HG02588 (cell line): Measurements from ENCODE around the gene ADARB2.

Source experiments
- ATAC-seq: cut with Tn5 transposase; IDR thresholded peaks from one replicate; pipeline ENCODE4 v1.9.1; 2021; ENCODE audit warnings: mild to moderate bottlenecking, moderate library complexity; ENCODE audit not compliant: unreplicated experiment

ADARB2 gene

GRCh38 chr10:1203704-1204103, 533.6 kb downstream of the ADARB2 start:
- ATAC-seq: no peak

GRCh38 chr10:1203216-1203615, 534.1 kb downstream of the ADARB2 start:
- ATAC-seq: no peak

GRCh38 chr10:1202343-1202742, 535.0 kb downstream of the ADARB2 start:
- no peak for ATAC-seq

GRCh38 chr10:1200866-1201807, 536.2 kb downstream of the ADARB2 start:
- ATAC-seq: no peak

- ATAC-seq: no peak
These were observed 537.2 kb downstream of the ADARB2 start for GRCh38 chr10:1199897-1200721.

- no peak for ATAC-seq
These were observed 538.0 kb downstream of the ADARB2 start for GRCh38 chr10:1199345-1199673.

- ATAC-seq: no peak
These were observed 538.6 kb downstream of the ADARB2 start for GRCh38 chr10:1198453-1199344.

- ATAC-seq: no peak
These were observed 539.9 kb downstream of the ADARB2 start for GRCh38 chr10:1197384-1197783.

- ATAC-seq: no peak
These were observed 540.7 kb downstream of the ADARB2 start for GRCh38 chr10:1196656-1197055.

GRCh38 chr10:1195828-1196227, 541.5 kb downstream of the ADARB2 start:
- no peak for ATAC-seq

GRCh38 chr10:1194161-1194560, 543.2 kb downstream of the ADARB2 start:
- no peak for ATAC-seq

- ATAC-seq: no peak
These were observed 543.8 kb downstream of the ADARB2 start for GRCh38 chr10:1193561-1193960.

GRCh38 chr10:1191752-1192151, 545.6 kb downstream of the ADARB2 start:
- ATAC-seq: no peak

- ATAC-seq: no peak
These were observed 546.4 kb downstream of the ADARB2 start for GRCh38 chr10:1190791-1191490.

GRCh38 chr10:1190052-1190395, 547.3 kb downstream of the ADARB2 start:
- ATAC-seq: no peak

GRCh38 chr10:1189166-1190051, 547.9 kb downstream of the ADARB2 start:
- no peak for ATAC-seq

GRCh38 chr10:1188558-1189135, 548.7 kb downstream of the ADARB2 start:
- ATAC-seq: no peak

- ATAC-seq: no peak
These were observed 549.3 kb downstream of the ADARB2 start for GRCh38 chr10:1187855-1188557.
